Measurements from ENCODE around the gene HSPA12B. TPM values are rescaled to one million over a fixed set of nuclear protein-coding genes. Genes with fewer than 3 reads are reported as not detected.

The HSPA12B gene
- total RNA-seq, 1 experiment from 2014 or later, result 2.7 TPM

DNA sequence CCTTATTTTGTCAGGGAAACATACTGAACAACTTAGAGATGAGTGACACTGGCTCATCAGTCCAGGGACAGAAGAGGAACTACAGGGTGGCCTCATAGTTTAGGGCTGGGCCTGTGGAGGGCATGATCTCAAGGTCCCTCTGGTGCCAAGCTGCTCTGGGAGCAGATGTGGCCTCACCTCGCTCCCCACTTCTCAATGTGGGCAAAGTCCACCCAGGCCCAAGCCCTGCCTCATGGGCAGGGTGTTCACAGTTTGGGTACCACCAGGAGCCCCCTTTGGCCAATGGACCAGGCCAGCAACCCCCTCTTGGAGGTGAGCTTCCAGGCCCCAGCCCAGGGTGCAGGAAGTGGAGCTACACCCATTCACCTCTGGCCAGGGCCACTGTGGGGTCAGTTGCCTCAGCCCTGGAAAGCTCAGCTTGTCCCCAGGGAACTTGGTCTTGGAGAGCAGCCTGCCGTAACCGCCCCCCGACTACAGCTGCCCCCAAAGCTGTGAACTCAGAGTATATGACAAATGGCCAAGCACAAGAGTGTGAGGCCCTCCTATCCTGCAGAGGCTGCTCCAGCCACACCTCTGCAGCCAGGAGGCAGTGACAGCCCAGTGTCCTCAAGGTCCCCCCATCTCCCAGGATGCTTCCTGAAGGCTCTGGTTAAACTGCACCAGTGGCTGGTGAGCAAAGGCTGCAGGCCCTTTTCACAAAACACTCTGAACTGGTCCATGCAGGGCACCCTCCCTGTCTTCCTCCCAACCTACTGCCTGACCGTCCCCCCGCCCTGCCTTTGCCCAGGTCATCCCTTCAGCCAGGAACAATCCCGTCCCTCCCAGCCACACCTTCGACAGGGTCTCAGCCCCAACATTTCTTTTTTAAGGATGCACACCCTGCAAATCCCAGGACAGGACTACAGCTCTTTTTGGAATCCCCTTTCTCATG, 31.5 kb downstream of the HSPA12B start:
- Mint-ChIP-seq H3K27ac (peak overlapping the region in 1 of 3 experiments; percentile 68; a peak in 2 of 7 replicates), H3K4me1 (peaks cover 13 to 20% of the 10 kb centered on the region in 2 experiments), H3K27me3 (ENCODE audit: low read depth) (peaks cover 4% of the 10 kb centered on the region), H3K36me3 (ENCODE audit: insufficient read depth in 1 of 3, low read depth in 3 of 3) (peaks cover 7 to 13% (median 8%) of the 10 kb centered on the region in 3 experiments; a peak in 5 of 7 replicates), H3K4me3 (no peak overlapping the region), H3K9me3 (no peaks in the 10 kb centered on the region; a peak in 1 of 5 replicates)
- H3K14ac ChIP-seq (ENCODE audit: insufficient read depth, low read length), result no peak overlapping the region
- no peak overlapping the region for H3K9ac ChIP-seq (ENCODE audit: extremely low read depth, insufficient read length, low read length)
- DNase-seq, result no peak
- no peak overlapping the region for H4K5ac ChIP-seq (ENCODE audit: insufficient read length, low read depth, low read length)
- no CpG with 5 or more reads among the region's 8 CpGs for WGBS (ENCODE audit: extremely low coverage, insufficient read length, low lambda C conversion rate)
- H3K79me2 ChIP-seq (ENCODE audit: insufficient read depth, low read length), result no peaks in the 10 kb centered on the region
- no peak overlapping the region for H2AFZ ChIP-seq (ENCODE audit: low read length)
- H2AK5ac ChIP-seq (ENCODE audit: insufficient read length, low read length), result no peak overlapping the region
- H2BK120ac ChIP-seq (ENCODE audit: low read depth, low read length, poor library complexity, severe bottlenecking), result no peak overlapping the region
- TF ChIP-seq, protein P1, sequence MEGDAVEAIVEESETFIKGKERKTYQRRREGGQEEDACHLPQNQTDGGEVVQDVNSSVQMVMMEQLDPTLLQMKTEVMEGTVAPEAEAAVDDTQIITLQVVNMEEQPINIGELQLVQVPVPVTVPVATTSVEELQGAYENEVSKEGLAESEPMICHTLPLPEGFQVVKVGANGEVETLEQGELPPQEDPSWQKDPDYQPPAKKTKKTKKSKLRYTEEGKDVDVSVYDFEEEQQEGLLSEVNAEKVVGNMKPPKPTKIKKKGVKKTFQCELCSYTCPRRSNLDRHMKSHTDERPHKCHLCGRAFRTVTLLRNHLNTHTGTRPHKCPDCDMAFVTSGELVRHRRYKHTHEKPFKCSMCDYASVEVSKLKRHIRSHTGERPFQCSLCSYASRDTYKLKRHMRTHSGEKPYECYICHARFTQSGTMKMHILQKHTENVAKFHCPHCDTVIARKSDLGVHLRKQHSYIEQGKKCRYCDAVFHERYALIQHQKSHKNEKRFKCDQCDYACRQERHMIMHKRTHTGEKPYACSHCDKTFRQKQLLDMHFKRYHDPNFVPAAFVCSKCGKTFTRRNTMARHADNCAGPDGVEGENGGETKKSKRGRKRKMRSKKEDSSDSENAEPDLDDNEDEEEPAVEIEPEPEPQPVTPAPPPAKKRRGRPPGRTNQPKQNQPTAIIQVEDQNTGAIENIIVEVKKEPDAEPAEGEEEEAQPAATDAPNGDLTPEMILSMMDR (conservative IDR thresholded peaks at IDR 0.05), result no peak
- H4K8ac ChIP-seq (replicated peaks; ENCODE audit: insufficient read length, low read depth, low read length), result no peak overlapping the region
- peaks cover 3% of the 10 kb centered on the region for H3K79me1 ChIP-seq (ENCODE audit: insufficient read depth, low read depth, low read length, poor library complexity, severe bottlenecking)
- H3K4ac ChIP-seq (ENCODE audit: low read depth, low read length), result no peak overlapping the region
- no peak overlapping the region for H3K56ac ChIP-seq (ENCODE audit: insufficient read length, low read depth, low read length)
- no peaks in the 10 kb centered on the region for H3K9me3 ChIP-seq (ENCODE audit: control insufficient read depth, low read depth, low read length)
- no peak overlapping the region for H2BK5ac ChIP-seq (ENCODE audit: insufficient read length, low read length)
- peaks cover 20% of the 10 kb centered on the region for H3K23me2 ChIP-seq (ENCODE audit: insufficient read length, low read depth, low read length, poor library complexity, severe bottlenecking)
- H4K91ac ChIP-seq (ENCODE audit: insufficient read length, low read depth, low read length), result no peak overlapping the region
- no peaks in the 10 kb centered on the region for H4K20me1 ChIP-seq (ENCODE audit: control insufficient read depth, insufficient read depth, insufficient read length)
- no peaks in the 10 kb centered on the region for H3K27me3 ChIP-seq (ENCODE audit: insufficient read depth, low read length)
- no peak overlapping the region for H2BK15ac ChIP-seq (ENCODE audit: low read depth, low read length)
- H3K4me1 ChIP-seq (ENCODE audit: insufficient read depth, low read length), result no peaks in the 10 kb centered on the region
- no peak overlapping the region for H3T11ph ChIP-seq (ENCODE audit: low read length)
- H3K18ac ChIP-seq (ENCODE audit: insufficient read length, low read depth, low read length), result no peak overlapping the region
- H3K4me2 ChIP-seq (ENCODE audit: insufficient read depth, insufficient read length, low read length), result no peak overlapping the region
- H2BK12ac ChIP-seq (ENCODE audit: insufficient read length, low read depth, low read length), result no peak overlapping the region
- H3K23ac ChIP-seq (ENCODE audit: insufficient read length, low read depth, low read length), result no peak overlapping the region
- no peak overlapping the region for H3K27ac ChIP-seq (ENCODE audit: insufficient read length, low read depth, low read length)
- no peak overlapping the region for H2BK20ac ChIP-seq (ENCODE audit: low read depth, low read length, poor library complexity, severe bottlenecking)

Data from H9 (cell line).